Small intestine (tissue), 7 donors: ENCODE measurements around the gene LILRB3. TPM values are rescaled to one million over a fixed set of nuclear protein-coding genes. Genes with fewer than 3 reads are reported as not detected.
"Not testable (repeated sequence)": the region's sequence is repeated elsewhere in the genome, so short reads cannot be mapped to it uniquely, and the experiment has no call there.

ENCODE experiments used
- DNase-seq, 2 donors: peaks; one replicate each; pipeline versions ENCODE4 v3.0.0 to v3.0.0-alpha.2; 2013
- FAIRE-seq: peaks from 2 replicates; lab custom pipeline; 2012; peaks lifted over from hg19 to GRCh38; lab: Jason Lieb, UNC
- H3K27ac ChIP-seq, 3 donors: one replicate each; pipeline ENCODE4 v1.5.1; 2013; ENCODE audit warnings: low read length in 2 of 3, mild to moderate bottlenecking in 2 of 3, control low read depth in 1 of 3, inconsistent platforms in 1 of 3, low read depth in 1 of 3, moderate library complexity in 1 of 3
- H3K27me3 ChIP-seq, 3 donors: one replicate each; pipeline ENCODE4 v1.6.1; 2013; ENCODE audit warnings: low read length in 3 of 3, inconsistent platforms in 1 of 3; ENCODE audit not compliant: control insufficient read depth in 3 of 3, insufficient read depth in 3 of 3
- H3K36me3 ChIP-seq, 3 donors: one replicate each; pipeline ENCODE4 v1.6.1; 2013; ENCODE audit warnings: low read length in 3 of 3, inconsistent platforms in 1 of 3, low read depth in 1 of 3, mild to moderate bottlenecking in 1 of 3, moderate library complexity in 1 of 3; ENCODE audit not compliant: control insufficient read depth in 3 of 3, insufficient read depth in 2 of 3
- H3K4me1 ChIP-seq, 3 donors: one replicate each; pipeline ENCODE4 v1.6.1; 2013; ENCODE audit warnings: low read length in 2 of 3, inconsistent platforms in 1 of 3, low read depth in 1 of 3, mild to moderate bottlenecking in 1 of 3, moderate library complexity in 1 of 3; ENCODE audit not compliant: control insufficient read depth in 3 of 3, insufficient read depth in 2 of 3
- H3K4me3 ChIP-seq, 3 donors: one replicate each; pipeline ENCODE4 v1.5.1; 2013; ENCODE audit warnings: low read length in 3 of 3, control low read depth in 1 of 3, inconsistent platforms in 1 of 3, low read depth in 1 of 3, mild to moderate bottlenecking in 1 of 3, moderate library complexity in 1 of 3
- H3K9me3 ChIP-seq, 2 donors: one replicate each; pipeline ENCODE4 v1.6.1; 2013; ENCODE audit warnings: low read depth in 1 of 2, low read length in 1 of 2; ENCODE audit not compliant: control insufficient read depth in 2 of 2, insufficient read depth in 1 of 2
- WGBS, 3 donors: extraction: QIAGEN DNeasy Blood & Tissue Kit; methylation state at CpG; one replicate each; pipeline ENCODE4 v1.1.7; 2013; 5-methylcytosine and 5-hydroxymethylcytosine counted together
- polyA plus RNA-seq, 4 donors: library from polyadenylated mRNA; stranded (reverse) in 3 of 4; unstranded in 1 of 4; fragments of 200-250 nt in 3 of 4; fragments of 120-200 nt in 1 of 4; gene quantifications; one replicate each; pipeline versions ENCODE4 v1.2.1 to v1.2.3, GENCODE V29; 2013
- donor health status: healthy with polysubstance abuse.
- donor health status: control.
- donor health status: control.
- donor health status: Bipolar disorder and iron deficiency.
- donor health status: healthy.

LILRB3 gene
- polyA plus RNA-seq, 4 donors = 0.45 to 3.6 (median 1.4) TPM

- no peak overlapping the region for H3K4me3 ChIP-seq
- H3K9me3 ChIP-seq = no peaks in the 10 kb centered on the region
- H3K4me1 ChIP-seq = peaks cover 10 to 44% (median 11%) of the 10 kb centered on the region in 3 donors
- WGBS, 3 donors = 74 to 79% (median 77%) methylated on average over 12 of the region's 12 CpGs
- no peak for FAIRE-seq
- no peak for DNase-seq
- H3K27ac ChIP-seq = peak overlapping the region; percentile 2 to 99 (median 82)
- H3K27me3 ChIP-seq = no peaks in the 10 kb centered on the region
- H3K36me3 ChIP-seq = peaks cover 7 to 31% (median 8%) of the 10 kb centered on the region in 3 donors
Measured at GRCh38 chr19:54211235-54211634, 11.6 kb downstream of the LILRB3 start.

- FAIRE-seq (no peak), DNase-seq (peak; percentile 96 to 97)
- Histone ChIP-seq H3K27me3 (no peaks in the 10 kb centered on the region), H3K4me1 (peaks cover 10 to 44% (median 11%) of the 10 kb centered on the region in 3 donors), H3K36me3 (peaks cover 9 to 42% (median 9%) of the 10 kb centered on the region in 3 donors), H3K9me3 (no peaks in the 10 kb centered on the region), H3K4me3 (no peak overlapping the region), H3K27ac (peak overlapping the region; percentile 42 to 99 (median 92))
- 7 to 24% (median 9%) methylated on average over 10 of the region's 10 CpGs for WGBS, 3 donors
Measured at GRCh38 chr19:54209811-54210494, 12.9 kb downstream of the LILRB3 start.

- Histone ChIP-seq H3K4me1 (peaks cover 10 to 50% (median 12%) of the 10 kb centered on the region in 3 donors), H3K4me3 (no peak overlapping the region), H3K9me3 (no peaks in the 10 kb centered on the region), H3K36me3 (peaks cover 9 to 46% (median 12%) of the 10 kb centered on the region in 3 donors), H3K27me3 (no peaks in the 10 kb centered on the region), H3K27ac (peak overlapping the region; percentile 38 to 99 (median 92))
- FAIRE-seq (no peak), DNase-seq (peak; percentile 17 to 24)
- WGBS, 3 donors = 42 to 54% (median 48%) methylated on average over 22 to 24 of the region's 24 CpGs
Measured at GRCh38 chr19:54209058-54209810, 13.6 kb downstream of the LILRB3 start.

- H3K36me3 ChIP-seq = peaks cover 11 to 51% (median 12%) of the 10 kb centered on the region in 3 donors
- no peaks in the 10 kb centered on the region for H3K9me3 ChIP-seq
- H3K4me1 ChIP-seq = peaks cover 10 to 54% (median 14%) of the 10 kb centered on the region in 3 donors
- peak overlapping the region; percentile 38 to 99 (median 92) for H3K27ac ChIP-seq
- no peak for FAIRE-seq
- peak in 1 of 2 donors; percentile 25 for DNase-seq
- no peaks in the 10 kb centered on the region for H3K27me3 ChIP-seq
- no peak overlapping the region for H3K4me3 ChIP-seq
- WGBS, 3 donors = 55 to 64% (median 61%) methylated on average over 8 of the region's 8 CpGs
Measured at GRCh38 chr19:54208784-54209057, 14.1 kb downstream of the LILRB3 start.

- H3K27ac ChIP-seq = peak overlapping the region; percentile 42 to 99 (median 92)
- DNase-seq = peak; percentile 32 to 76
- no peak overlapping the region for H3K4me3 ChIP-seq
- peaks cover 10 to 58% (median 14%) of the 10 kb centered on the region in 3 donors for H3K4me1 ChIP-seq
- peaks cover 12 to 56% (median 12%) of the 10 kb centered on the region in 3 donors for H3K36me3 ChIP-seq
- no peaks in the 10 kb centered on the region for H3K27me3 ChIP-seq
- WGBS, 3 donors = 53 to 66% (median 65%) methylated on average over 18 of the region's 18 CpGs
- H3K9me3 ChIP-seq = no peaks in the 10 kb centered on the region
- no peak for FAIRE-seq
Measured at GRCh38 chr19:54207983-54208783, 14.6 kb downstream of the LILRB3 start.

GRCh38 chr19:54207676-54207982 lies 15.2 kb downstream of the LILRB3 start:
- no peak for DNase-seq
- Histone ChIP-seq H3K27me3 (no peaks in the 10 kb centered on the region), H3K4me3 (no peak overlapping the region), H3K36me3 (peaks cover 16 to 62% (median 17%) of the 10 kb centered on the region in 3 donors), H3K27ac (peak overlapping the region; percentile 42 to 75 (median 52)), H3K9me3 (no peaks in the 10 kb centered on the region), H3K4me1 (peaks cover 10 to 64% (median 17%) of the 10 kb centered on the region in 3 donors)
- WGBS, 3 donors = 61 to 88% (median 62%) methylated on average over 5 of the region's 5 CpGs
- FAIRE-seq = no peak

GRCh38 chr19:54207193-54207592 lies 15.6 kb downstream of the LILRB3 start:
- H3K36me3 ChIP-seq = peaks cover 16 to 63% (median 19%) of the 10 kb centered on the region in 3 donors
- H3K4me1 ChIP-seq = peaks cover 11 to 68% (median 17%) of the 10 kb centered on the region in 3 donors

GRCh38 chr19:54206831-54207177 lies 16.0 kb downstream of the LILRB3 start:
- 75 to 78% (median 77%) methylated on average over 13 of the region's 13 CpGs for WGBS, 3 donors
- DNase-seq (no peak), FAIRE-seq (no peak)
- H3K4me1 ChIP-seq = peaks cover 13 to 72% (median 21%) of the 10 kb centered on the region in 3 donors
- H3K27ac ChIP-seq = peak overlapping the region in 2 of 3 donors; percentile 31 to 75
- no peaks in the 10 kb centered on the region for H3K27me3 ChIP-seq
- no peaks in the 10 kb centered on the region for H3K9me3 ChIP-seq
- H3K36me3 ChIP-seq = peaks cover 16 to 67% (median 22%) of the 10 kb centered on the region in 3 donors
- H3K4me3 ChIP-seq = no peak overlapping the region

More at GRCh38 chr19:54207193-54207592, 15.6 kb downstream of the LILRB3 start:
- FAIRE-seq, H3K4me3 ChIP-seq, DNase-seq, H3K27me3 ChIP-seq, H3K9me3 ChIP-seq: not testable (repeated sequence)
- WGBS, 3 donors = 70 to 73% (median 70%) methylated on average over 22 to 23 of the region's 23 CpGs
- H3K27ac ChIP-seq = peak overlapping the region; percentile 42 to 75 (median 52)
